Heart left ventricle (tissue), 16 donors: Measurements from ENCODE around the gene LHFPL2. TPM values are rescaled to one million over a fixed set of nuclear protein-coding genes. Genes with fewer than 3 reads are reported as not detected.
"Not testable (repeated sequence)": the region's sequence is repeated elsewhere in the genome, so short reads cannot be mapped to it uniquely, and the experiment has no call there.

Source experiments
- ATAC-seq, 4 donors: fragments of 200-7000 bp; cut with Tn5 transposase; one replicate each; pipeline ENCODE4 v1.9.1; 2020 to 2022; ENCODE audit warnings: moderate library complexity in 4 of 4, mild to moderate bottlenecking in 3 of 4, moderate number of reproducible peaks in 1 of 4
- DNase-seq, 5 donors: peaks; one replicate each; pipeline ENCODE4 v3.0.0-alpha.2; 2020
- H3K27ac ChIP-seq, 12 donors: fragments of 200-600 bp; sonication (generic) in 4 of 12; one replicate each; pipeline versions ENCODE4 v1.5.0 to v1.8.0; 2016 to 2022; ENCODE audit warnings: mild to moderate bottlenecking in 2 of 12
- H3K27me3 ChIP-seq, 9 donors: fragments of 200-600 bp; sonication (generic) in 2 of 9; one replicate each; pipeline versions ENCODE4 v1.5.1 to v1.8.0; 2016 to 2022; ENCODE audit warnings: mild to moderate bottlenecking in 3 of 9
- H3K36me3 ChIP-seq, 9 donors: fragments of 200-600 bp; sonication (generic) in 2 of 9; one replicate each; pipeline versions ENCODE4 v1.5.0 to v1.8.0; 2018 to 2022; ENCODE audit warnings: mild to moderate bottlenecking in 2 of 9
- H3K4me1 ChIP-seq, 12 donors: fragments of 200-600 bp; sonication (generic) in 4 of 12; one replicate each; pipeline versions ENCODE4 v1.5.0 to v1.8.0; 2016 to 2022; ENCODE audit warnings: mild to moderate bottlenecking in 3 of 12
- H3K4me3 ChIP-seq, 12 donors: fragments of 200-600 bp; sonication (generic) in 4 of 12; one replicate each; pipeline versions ENCODE4 v1.5.0 to v1.8.0; 2017 to 2022; ENCODE audit warnings: mild to moderate bottlenecking in 9 of 12, moderate library complexity in 4 of 12
- H3K9me3 ChIP-seq, 12 donors: fragments of 200-600 bp; sonication (generic) in 4 of 12; one replicate each; pipeline versions ENCODE4 v1.5.0 to v1.8.0; 2016 to 2022; ENCODE audit warnings: mild to moderate bottlenecking in 1 of 12
- CTCF ChIP-seq, 12 donors: fragments of 200-600 bp; sonication (generic) in 4 of 12; IDR thresholded peaks; one replicate each; pipeline versions ENCODE4 v1.5.0 to v1.8.0; 2018 to 2022; ENCODE audit warnings: antibody characterized with exemption in 12 of 12, mild to moderate bottlenecking in 5 of 12
- POLR2A ChIP-seq, 2 donors: fragments of 450-650 bp; IDR thresholded peaks; one replicate each; pipeline ENCODE4 v1.6.1; 2017; ENCODE audit warnings: antibody characterized with exemption in 2 of 2, mild to moderate bottlenecking in 2 of 2, moderate library complexity in 2 of 2
- WGBS, 4 donors: extraction: QIAGEN DNeasy Blood & Tissue Kit in 2 of 4; methylation state at CpG; one replicate each; pipeline versions ENCODE4 v1.1.5 to v1.1.7; 2013 to 2018; 5-methylcytosine and 5-hydroxymethylcytosine counted together
- intact Hi-C, 10 donors: fragments of 100-400 bp; cut with DNase I; formaldehyde crosslinking; loops; one replicate each; pipeline versions ENCODE4 v1.11.1 to v1.14.2; 2022
- long read RNA-seq, 3 donors: library from polyadenylated mRNA; unstranded; transcript quantifications; one replicate each; pipeline ENCODE4 v2.0.0, GENCODE V29; 2020 to 2021
- polyA plus RNA-seq, 2 donors: library from polyadenylated mRNA; stranded (reverse); fragments of 200-250 nt; gene quantifications; one replicate each; pipeline ENCODE4 v1.2.3, GENCODE V29; 2013
- total RNA-seq, 9 donors: library from RNA; depleted of rRNA in 2 of 9; stranded (reverse); fragments of >200 nt in 2 of 9; fragmentation: NEBNext Ultra II Directional in 3 of 9; extraction: Animal tissue kit (Norgen Biotek cat#: 25700) in 3 of 9; gene quantifications; one replicate each; pipeline versions ENCODE4 v1.1.0 to v1.2.4, GENCODE V29; 2016 to 2023
- donor health status: ischemic (EF 13 %, LVEDD 7.1; RV severe dilation, severe dysfunction).
- donor health status: healthy with polysubstance abuse.
- donor health status: DM: no; HTN: yes; CAD: no.
- donor health status: DM: no; HTN: no; CAD: no.
- donor health status: ischemic (EF 25% LVEDD 6.9; RV normal size, moderate dysfunction).
- donor health status: ischemic (EF 25% LVEDD 5.7; RV mildly dilated, moderate dysfunction).
- donor health status: healthy.
- donor health status: DM: yes; HTN: yes; CAD: no.
- donor health status: ischemic (EF 35%, LVEDD 5.7; RV mildly dilated, moderate dysfunction).
- donor health status: nonischemic (EF 11% LVEDD 7.7; RV severe dilation, severe dysfunction).
- donor health status: DM: yes; HTN: yes; CAD: no.
- donor health status: PGD.
- donor health status: ischemic (EF 29% LVEDD 5.4; RV normal size, mild dysfunction).
- donor health status: nonischemic (EF 23%, LVEDD 6.1; RV moderate dilation, normal function).

Gene LHFPL2
- 10 to 100 TPM in 5 of 9 donors, 1 to 10 TPM in 4; 5.6 to 35.6 (median 10.1) TPM for total RNA-seq
- 10 to 100 TPM in 1 of 2 donors, 1 to 10 TPM in 1; 1.8 to 11.5 TPM for polyA plus RNA-seq
- long read RNA-seq, donor 1, full-length matches to known transcripts: 2 of 9 reads
- long read RNA-seq, donor 1, partial matches to known transcripts: 6 of 9 reads
- long read RNA-seq, donor 1, other reads (novel, unspliced or antisense): 1 of 9 reads
- long read RNA-seq, donor 2, full-length matches to known transcripts: 2 of 12 reads
- long read RNA-seq, donor 2, partial matches to known transcripts: 5 of 12 reads
- long read RNA-seq, donor 2, other reads (novel, unspliced or antisense): 5 of 12 reads
- long read RNA-seq, donor 3, full-length matches to known transcripts: 7 of 24 reads
- long read RNA-seq, donor 3, partial matches to known transcripts: 14 of 24 reads
- long read RNA-seq, donor 3, other reads (novel, unspliced or antisense): 3 of 24 reads

GRCh38 chr5:78648359-78649210, at the start of gene LHFPL2:
Gene LHFPL2, minus strand, starts transcription at chr5:78648772. Its CDS starts 138,559 bp downstream, at chr5:78510213.
- 0 to 1% (median 1%) methylated on average over 54 to 111 of the region's 112 CpGs for WGBS, 4 donors
- Histone ChIP-seq H3K27me3 (peaks cover 0 to 4% (median 0%) of the 10 kb centered on the region in 9 donors), H3K27ac (peak within 1 kb of the TSS; percentile 87 to 94 (median 91)), H3K4me3 (peak within 1 kb of the TSS; percentile 50 to 97 (median 78)), H3K9me3 (no peaks in the 10 kb centered on the region), H3K4me1 (peaks cover 0 to 30% (median 14%) of the 10 kb centered on the region in 12 donors), H3K36me3 (no peaks in the 10 kb centered on the region)
- peak; percentile 78 to 88 (median 83) for DNase-seq
- intact Hi-C loops: loop anchor here in 9 of 10 donors (2.0 to 10.0 kb wide), 12 partner anchors 51 to 354 kb away; partner anchors contain the start of genes SCAMP1 (in 2 of the 9) and AP3B1 (in 1 of the 9)
- TF ChIP-seq POLR2A (IDR thresholded peaks at IDR 0.05) (peak in 1 of 2 donors; percentile 15), CTCF (IDR thresholded peaks at IDR 0.05) (no peak)
- peak; percentile 44 to 91 (median 84) for ATAC-seq

GRCh38 chr5:78696637-78697036, 48.1 kb upstream of the LHFPL2 start:
- no peak for DNase-seq
- TF ChIP-seq CTCF (IDR thresholded peaks at IDR 0.05): no peak
- intact Hi-C loops: no loop called here
- peaks cover 0 to 4% (median 0%) of the 10 kb centered on the region in 12 donors for H3K4me1 ChIP-seq
- H3K4me3 ChIP-seq: no peak overlapping the region
- H3K27ac ChIP-seq: no peak overlapping the region
- no peaks in the 10 kb centered on the region for H3K36me3 ChIP-seq
- ATAC-seq: no peak
- H3K9me3 ChIP-seq: peaks cover 0 to 36% (median 0%) of the 10 kb centered on the region in 12 donors
- no peaks in the 10 kb centered on the region for H3K27me3 ChIP-seq

- H3K27me3 ChIP-seq, DNase-seq, intact Hi-C loops, H3K4me1 ChIP-seq, H3K27ac ChIP-seq, H3K4me3 ChIP-seq, ATAC-seq, H3K36me3 ChIP-seq: not testable (repeated sequence)
- peaks cover 0 to 36% (median 0%) of the 10 kb centered on the region in 12 donors for H3K9me3 ChIP-seq
- 83 to 89% (median 86%) methylated on average over 4 of the region's 4 CpGs for WGBS, 4 donors
These were observed 47.5 kb upstream of the LHFPL2 start for GRCh38 chr5:78696052-78696451.

- ATAC-seq: no peak
- intact Hi-C loops: no loop called here
- no peaks in the 10 kb centered on the region for H3K27me3 ChIP-seq
- H3K9me3 ChIP-seq: peaks cover 0 to 31% (median 0%) of the 10 kb centered on the region in 12 donors
- TF ChIP-seq CTCF (IDR thresholded peaks at IDR 0.05) (no peak), POLR2A (IDR thresholded peaks at IDR 0.05) (no peak)
- no peaks in the 10 kb centered on the region for H3K4me1 ChIP-seq
- H3K27ac ChIP-seq: no peak overlapping the region
- H3K4me3 ChIP-seq: no peak overlapping the region
- no peak for DNase-seq
- no peaks in the 10 kb centered on the region for H3K36me3 ChIP-seq
These were observed 44.8 kb upstream of the LHFPL2 start for GRCh38 chr5:78693339-78693738.
